Cardiac muscle cell (in vitro differentiated cells and primary cell): ENCODE data around the gene CAPZA3. TPM values are rescaled to one million over a fixed set of nuclear protein-coding genes. Genes with fewer than 3 reads are reported as not detected.
"Not testable (repeated sequence)": the region's sequence is repeated elsewhere in the genome, so short reads cannot be mapped to it uniquely, and the experiment has no call there.

Experiments
- DNase-seq, 2 donors: peaks; one replicate each; pipeline versions ENCODE4 v3.0.0 to v3.0.0-alpha.2; 2010 to 2017; ENCODE audit warnings: low read depth in 1 of 2, low spot score in 1 of 2
- H3K27ac ChIP-seq: fragments of 200-600 bp; sonication (generic); 2 replicates; pipeline ENCODE4 v1.5.1; 2016
- H3K27me3 ChIP-seq: fragments of 200-600 bp; sonication (generic); 2 replicates; pipeline ENCODE4 v1.6.0; 2016; ENCODE audit warnings: control low read depth
- H3K36me3 ChIP-seq: fragments of 200-600 bp; sonication (generic); 2 replicates; pipeline ENCODE4 v1.5.1; 2016; ENCODE audit warnings: control low read depth
- H3K4me1 ChIP-seq: fragments of 200-600 bp; sonication (generic); 2 replicates; pipeline ENCODE4 v1.8.1; 2017; ENCODE audit warnings: low read depth, mild to moderate bottlenecking, mixed run types
- H3K4me3 ChIP-seq: fragments of 200-600 bp; sonication (generic); 2 replicates; pipeline ENCODE4 v1.5.1; 2016; ENCODE audit warnings: mild to moderate bottlenecking
- H3K9me3 ChIP-seq: fragments of 200-600 bp; sonication (generic); 2 replicates; pipeline ENCODE4 v1.5.1; 2017; ENCODE audit warnings: low read depth, mild to moderate bottlenecking, control low read depth
- CTCF ChIP-seq: IDR thresholded peaks from 2 replicates; pipeline ENCODE4 v1.5.1; 2012; ENCODE audit warnings: low read depth, mild to moderate bottlenecking, low read length
- polyA plus RNA-seq: library from polyadenylated mRNA; unstranded; fragments of >200 nt; fragmentation: Nextera tagmentation; extraction: Ambion mirVana; gene quantifications from 2 replicates; pipeline ENCODE4 v1.2.1, GENCODE V29; 2016
- total RNA-seq: library from RNA; depleted of rRNA; stranded (reverse); fragments of >200 nt; gene quantifications from 2 replicates; pipeline ENCODE4 v1.2.3, GENCODE V29; 2016

Gene CAPZA3
- not detected in 2 replicates for total RNA-seq
- polyA plus RNA-seq, result not detected in 2 replicates

- no peaks in the 10 kb centered on the region for H3K27me3 ChIP-seq
- no peaks in the 10 kb centered on the region for H3K36me3 ChIP-seq
- no peak for TF ChIP-seq CTCF
- H3K27ac ChIP-seq, result no peak within 1 kb of the TSS
- DNase-seq, result no peak
- H3K4me1 ChIP-seq, result no peaks in the 10 kb centered on the region
- H3K4me3 ChIP-seq, result no peak within 1 kb of the TSS
- H3K9me3 ChIP-seq, result no peaks in the 10 kb centered on the region
These were observed at the start of gene CAPZA3, which contains the start of gene PLCZ1 for GRCh38 chr12:18737819-18738218. CAPZA3 (plus strand) TSS chr12:18738119; CDS start chr12:18738269, 150 bp downstream. PLCZ1 (minus strand) TSS chr12:18738012; CDS start chr12:18737371, 641 bp downstream.

- H3K27ac ChIP-seq, result no peak overlapping the region
- no peak for TF ChIP-seq CTCF
- H3K9me3 ChIP-seq, result no peaks in the 10 kb centered on the region
- H3K4me1 ChIP-seq, result no peaks in the 10 kb centered on the region
- no peak overlapping the region for H3K4me3 ChIP-seq
- no peak for DNase-seq
- no peaks in the 10 kb centered on the region for H3K36me3 ChIP-seq
- no peaks in the 10 kb centered on the region for H3K27me3 ChIP-seq
These were observed 48.1 kb upstream of the CAPZA3 start for GRCh38 chr12:18689771-18690170.

- TF ChIP-seq CTCF, result no peak
- DNase-seq, result peak in 1 of 2 donors; percentile 40
- Histone ChIP-seq H3K27me3 (no peaks in the 10 kb centered on the region), H3K4me1 (no peaks in the 10 kb centered on the region), H3K4me3 (no peak overlapping the region), H3K9me3 (no peaks in the 10 kb centered on the region), H3K27ac (no peak overlapping the region), H3K36me3 (no peaks in the 10 kb centered on the region)
These were observed 47.3 kb upstream of the CAPZA3 start for GRCh38 chr12:18690653-18691052.

- not testable (repeated sequence) for H3K36me3 ChIP-seq, DNase-seq, H3K27ac ChIP-seq, H3K4me3 ChIP-seq, H3K27me3 ChIP-seq, H3K9me3 ChIP-seq, H3K4me1 ChIP-seq
These were observed 43.9 kb upstream of the CAPZA3 start for GRCh38 chr12:18693986-18694385.

- TF ChIP-seq CTCF, result no peak
- Histone ChIP-seq H3K27ac (no peak overlapping the region), H3K36me3 (no peaks in the 10 kb centered on the region), H3K4me1 (no peaks in the 10 kb centered on the region), H3K9me3 (no peaks in the 10 kb centered on the region), H3K4me3 (no peak overlapping the region), H3K27me3 (no peaks in the 10 kb centered on the region)
- DNase-seq, result peak in 1 of 2 donors; percentile 46
These were observed 40.8 kb upstream of the CAPZA3 start for GRCh38 chr12:18696971-18697602.

GRCh38 chr12:18700271-18700670 is 37.6 kb upstream of the CAPZA3 start:
- Histone ChIP-seq H3K27ac (no peak overlapping the region), H3K27me3 (no peaks in the 10 kb centered on the region), H3K9me3 (no peaks in the 10 kb centered on the region), H3K4me1 (no peaks in the 10 kb centered on the region), H3K4me3 (no peak overlapping the region), H3K36me3 (no peaks in the 10 kb centered on the region)
- TF ChIP-seq CTCF, result no peak
- peak in 1 of 2 donors; percentile 97 for DNase-seq
